Uterus (tissue), 4 donors: Measurements from ENCODE around the gene OR5P2. TPM values are rescaled to one million over a fixed set of nuclear protein-coding genes. Genes with fewer than 3 reads are reported as not detected.
"Not testable (repeated sequence)": the region's sequence is repeated elsewhere in the genome, so short reads cannot be mapped to it uniquely, and the experiment has no call there.

Experiments
- DNase-seq, 2 donors: peaks; one replicate each; pipeline ENCODE4 v3.0.0-alpha.2; 2019 to 2020
- H3K27ac ChIP-seq, 2 donors: fragments of 200-600 bp; sonication (generic); 1 replicate in 1 of 2; 2 replicates in 1 of 2; pipeline ENCODE4 v1.5.1; 2016 to 2018
- H3K27me3 ChIP-seq, 2 donors: fragments of 200-600 bp; sonication (generic); one replicate each; pipeline ENCODE4 v1.5.1; 2018 to 2019; ENCODE audit warnings: control low read depth in 1 of 2
- H3K36me3 ChIP-seq, 2 donors: fragments of 200-600 bp; sonication (generic); one replicate each; pipeline ENCODE4 v1.5.1; 2019; ENCODE audit warnings: control low read depth in 1 of 2
- H3K4me1 ChIP-seq, 2 donors: fragments of 200-600 bp; sonication (generic); one replicate each; pipeline ENCODE4 v1.5.1; 2018 to 2019; ENCODE audit warnings: control low read depth in 1 of 2
- H3K4me3 ChIP-seq, 2 donors: fragments of 200-600 bp; sonication (generic); 1 replicate in 1 of 2; 2 replicates in 1 of 2; pipeline ENCODE4 v1.5.1; 2018 to 2019; ENCODE audit warnings: mild to moderate bottlenecking in 1 of 2
- H3K9me3 ChIP-seq, 2 donors: fragments of 200-600 bp; sonication (generic); one replicate each; pipeline ENCODE4 v1.5.1; 2019; ENCODE audit warnings: control low read depth in 1 of 2
- POLR2A ChIP-seq, 2 donors: fragments of 450-650 bp; IDR thresholded peaks; one replicate each; pipeline ENCODE4 v1.6.1; 2016; ENCODE audit warnings: antibody characterized with exemption in 2 of 2, mild to moderate bottlenecking in 1 of 2, moderate library complexity in 1 of 2
- intact Hi-C: fragments of 100-400 bp; cut with DNase I; formaldehyde crosslinking; loops from one replicate; pipeline ENCODE4 v1.15.1; 2023; ENCODE audit warnings: low total_unique reads
- total RNA-seq, 4 donors: library from RNA; depleted of rRNA in 3 of 4; stranded (reverse); fragments of >200 nt in 3 of 4; gene quantifications; one replicate each; pipeline versions ENCODE4 v1.1.0 to v1.2.4, GENCODE V29; 2014 to 2023
- TF ChIP-seq, protein P1 (sequence below), 4 experiments: fragments of 200-600 bp in 2 of 4; fragments of 450-650 bp in 2 of 4; sonication (generic) in 2 of 4; IDR thresholded peaks; one replicate each; pipeline ENCODE4 v1.5.1; 2016 to 2019; ENCODE audit warnings: antibody characterized with exemption in 4 of 4, mild to moderate bottlenecking in 2 of 4, moderate library complexity in 1 of 4
- donor health status: DM: yes; HTN: yes; CAD: no.

Gene OR5P2
- total RNA-seq, 4 donors from 2014 or later, result not detected

DNA sequence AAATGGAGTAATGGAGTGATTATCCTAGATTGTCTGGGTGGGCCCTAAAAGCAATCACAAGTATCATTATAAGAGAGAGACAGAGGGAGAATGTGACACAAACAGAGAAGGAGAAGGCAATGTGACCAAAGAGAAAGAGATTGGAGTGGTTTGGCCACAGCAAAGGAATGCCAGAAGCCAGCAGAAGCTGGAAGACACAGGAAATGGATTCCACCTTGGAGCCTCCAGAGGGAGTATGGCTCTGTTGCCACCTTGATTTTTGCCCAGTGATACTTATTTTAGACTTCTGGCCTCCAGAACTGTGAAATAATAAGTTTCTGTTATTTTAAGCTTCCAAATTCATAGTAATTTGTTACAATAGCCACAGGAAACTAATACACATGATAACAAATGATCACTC is 36.8 kb upstream of the OR5P2 start:
- no peak for DNase-seq
- intact Hi-C loops, result no loop called here
- Histone ChIP-seq H3K4me1 (no peaks in the 10 kb centered on the region), H3K4me3 (no peak overlapping the region), H3K36me3 (no peaks in the 10 kb centered on the region), H3K27ac (no peak overlapping the region), H3K9me3 (no peaks in the 10 kb centered on the region), H3K27me3 (no peaks in the 10 kb centered on the region)
- no peak for TF ChIP-seq POLR2A (IDR thresholded peaks at IDR 0.05)

DNA sequence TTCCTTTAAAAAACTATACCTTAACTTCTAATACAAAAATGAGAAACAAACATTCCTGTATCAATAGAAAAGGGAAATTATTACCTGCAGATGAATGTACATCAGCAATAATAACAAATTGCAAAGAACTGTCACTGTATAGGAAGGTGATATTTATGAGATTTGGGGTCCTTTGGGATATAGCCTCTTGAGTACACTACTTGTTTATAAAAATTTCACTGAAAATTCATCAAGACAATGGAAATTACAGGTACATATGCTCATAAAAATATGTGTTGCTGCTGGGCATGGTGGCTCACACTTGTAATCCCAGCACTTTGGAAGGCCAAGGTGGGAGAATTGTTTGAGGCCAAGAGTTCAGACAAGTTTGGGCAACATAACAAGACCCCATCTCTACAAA is 34.0 kb upstream of the OR5P2 start, which contains the start of gene OR5P3:
Gene OR5P3 (minus strand): TSS at position 101 of the 400 bp plus-strand sequence.
- DNase-seq, result no peak
- intact Hi-C loops, result no loop called here
- Histone ChIP-seq H3K4me3 (no peak within 1 kb of the TSS), H3K27me3 (no peaks in the 10 kb centered on the region), H3K9me3 (no peaks in the 10 kb centered on the region), H3K27ac (no peak within 1 kb of the TSS), H3K36me3 (no peaks in the 10 kb centered on the region), H3K4me1 (no peaks in the 10 kb centered on the region)
- no peak for TF ChIP-seq POLR2A (IDR thresholded peaks at IDR 0.05)

DNA sequence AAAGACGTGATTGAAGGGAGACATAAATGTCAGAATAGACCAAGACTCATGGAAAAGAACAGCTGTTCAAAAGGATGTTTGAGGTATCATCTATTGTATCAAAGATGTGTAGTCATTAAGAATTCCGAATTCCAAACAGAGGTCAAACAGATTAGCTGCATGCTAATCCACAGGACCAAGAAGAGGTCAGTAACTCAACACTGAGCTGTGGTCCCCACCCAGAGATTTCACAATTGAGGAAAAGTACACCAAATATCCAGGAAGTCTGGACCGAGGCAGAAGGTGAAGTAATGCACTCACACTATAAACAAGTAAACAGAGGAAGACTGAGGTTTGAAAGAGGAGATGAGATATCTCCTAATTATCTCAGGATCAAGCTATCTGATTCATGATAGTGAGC is 29.6 kb upstream of the OR5P2 start:
- no peak for DNase-seq
- intact Hi-C loops, result no loop called here
- H3K4me1 ChIP-seq, result no peaks in the 10 kb centered on the region
- H3K36me3 ChIP-seq, result no peaks in the 10 kb centered on the region
- H3K9me3 ChIP-seq, result no peaks in the 10 kb centered on the region
- no peak overlapping the region for H3K4me3 ChIP-seq
- no peak overlapping the region for H3K27ac ChIP-seq
- H3K27me3 ChIP-seq, result no peaks in the 10 kb centered on the region
- no peak for TF ChIP-seq POLR2A (IDR thresholded peaks at IDR 0.05)
- TF ChIP-seq, protein P1, sequence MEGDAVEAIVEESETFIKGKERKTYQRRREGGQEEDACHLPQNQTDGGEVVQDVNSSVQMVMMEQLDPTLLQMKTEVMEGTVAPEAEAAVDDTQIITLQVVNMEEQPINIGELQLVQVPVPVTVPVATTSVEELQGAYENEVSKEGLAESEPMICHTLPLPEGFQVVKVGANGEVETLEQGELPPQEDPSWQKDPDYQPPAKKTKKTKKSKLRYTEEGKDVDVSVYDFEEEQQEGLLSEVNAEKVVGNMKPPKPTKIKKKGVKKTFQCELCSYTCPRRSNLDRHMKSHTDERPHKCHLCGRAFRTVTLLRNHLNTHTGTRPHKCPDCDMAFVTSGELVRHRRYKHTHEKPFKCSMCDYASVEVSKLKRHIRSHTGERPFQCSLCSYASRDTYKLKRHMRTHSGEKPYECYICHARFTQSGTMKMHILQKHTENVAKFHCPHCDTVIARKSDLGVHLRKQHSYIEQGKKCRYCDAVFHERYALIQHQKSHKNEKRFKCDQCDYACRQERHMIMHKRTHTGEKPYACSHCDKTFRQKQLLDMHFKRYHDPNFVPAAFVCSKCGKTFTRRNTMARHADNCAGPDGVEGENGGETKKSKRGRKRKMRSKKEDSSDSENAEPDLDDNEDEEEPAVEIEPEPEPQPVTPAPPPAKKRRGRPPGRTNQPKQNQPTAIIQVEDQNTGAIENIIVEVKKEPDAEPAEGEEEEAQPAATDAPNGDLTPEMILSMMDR (IDR thresholded peaks at IDR 0.05), result no peak

DNA sequence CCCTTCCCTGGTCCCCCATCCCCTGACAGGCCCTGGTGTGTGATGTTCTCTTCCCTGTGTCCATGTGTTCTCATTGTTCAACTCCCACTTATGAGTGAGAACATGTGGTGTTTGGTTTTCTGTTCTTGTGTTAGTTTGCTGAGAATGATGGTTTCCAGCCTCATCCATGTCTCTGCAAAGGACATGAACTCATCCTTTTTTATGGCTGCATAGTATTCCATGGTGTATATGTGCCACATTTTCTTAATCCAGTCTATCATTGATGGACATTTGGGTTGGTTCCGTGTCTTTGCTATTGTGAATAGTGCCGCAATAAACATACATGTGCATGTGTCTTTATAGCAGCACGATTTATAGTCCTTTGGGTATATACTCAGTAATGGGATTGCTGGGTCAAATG is 23.7 kb upstream of the OR5P2 start:
- H3K27me3 ChIP-seq, H3K4me3 ChIP-seq: not testable (repeated sequence)

DNA sequence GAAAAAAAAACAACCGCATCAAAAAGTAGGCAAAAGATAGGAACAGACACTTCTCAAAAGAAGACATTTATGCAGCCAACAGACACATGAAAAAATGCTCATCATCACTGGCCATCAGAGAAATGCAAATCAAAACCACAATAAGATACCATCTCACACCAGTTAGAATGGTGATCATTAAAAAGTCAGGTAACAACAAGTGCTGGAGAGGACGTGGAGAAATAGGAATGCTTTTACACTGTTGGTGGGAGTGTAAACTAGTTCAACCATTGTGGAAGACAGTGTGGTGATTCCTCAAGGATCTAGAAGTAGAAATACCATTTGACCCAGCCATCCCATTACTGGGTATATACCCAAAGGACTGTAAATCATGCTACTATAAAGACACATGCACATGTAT is 18.2 kb upstream of the OR5P2 start:
- DNase-seq, H3K27me3 ChIP-seq, H3K4me1 ChIP-seq, H3K36me3 ChIP-seq, H3K27ac ChIP-seq, H3K4me3 ChIP-seq, H3K9me3 ChIP-seq, intact Hi-C loops: not testable (repeated sequence)

More for the DNA sequence above, 23.7 kb upstream of the OR5P2 start:
- intact Hi-C loops, H3K27ac ChIP-seq, DNase-seq, H3K4me1 ChIP-seq, H3K9me3 ChIP-seq, H3K36me3 ChIP-seq: not testable (repeated sequence)

DNA sequence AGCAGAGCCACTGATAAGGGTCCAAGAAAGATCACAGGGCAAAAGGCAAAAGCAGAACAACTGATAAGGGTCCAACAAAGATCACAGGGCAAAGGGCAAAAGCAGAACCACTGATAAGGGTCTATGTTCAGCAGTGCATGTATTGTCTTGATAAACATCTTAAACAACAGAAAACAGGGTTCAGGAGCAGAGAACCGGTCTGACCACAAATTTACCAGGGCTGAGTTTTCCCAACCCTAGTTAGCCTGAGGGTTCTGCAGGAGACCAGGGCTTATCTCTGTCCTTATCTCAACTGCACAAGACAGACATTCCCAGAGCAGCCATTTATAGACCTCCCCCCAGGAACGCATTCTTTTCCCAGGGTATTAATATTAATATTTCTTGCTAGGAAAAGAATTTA is 13.6 kb upstream of the OR5P2 start:
- H3K36me3 ChIP-seq, H3K4me1 ChIP-seq, H3K27ac ChIP-seq, DNase-seq, H3K27me3 ChIP-seq, intact Hi-C loops, H3K4me3 ChIP-seq, H3K9me3 ChIP-seq: not testable (repeated sequence)

DNA sequence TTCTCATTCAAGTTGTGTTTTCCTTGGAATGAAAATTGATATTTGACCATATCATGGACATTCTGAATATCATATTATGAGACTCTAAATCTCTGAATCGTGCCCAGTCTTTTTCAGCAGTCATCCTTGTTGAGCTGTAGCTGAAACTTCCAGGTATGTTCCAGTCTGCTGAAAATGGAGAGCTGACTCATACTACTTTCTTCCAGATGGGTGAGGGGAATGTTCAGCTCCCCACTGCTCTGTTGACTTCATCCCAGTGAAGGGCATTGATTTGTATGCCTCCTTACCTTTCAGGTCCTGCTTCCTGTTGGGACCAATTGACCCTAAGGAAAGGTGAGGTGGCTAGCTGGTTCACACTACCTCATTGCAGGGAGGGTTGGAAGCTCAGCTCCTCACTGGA is 3.5 kb downstream of the OR5P2 start:
- no peak for TF ChIP-seq POLR2A (IDR thresholded peaks at IDR 0.05)
- TF ChIP-seq, protein P1 (IDR thresholded peaks at IDR 0.05), result no peak
- intact Hi-C loops, result no loop called here
- no peak for DNase-seq
- Histone ChIP-seq H3K27me3 (no peaks in the 10 kb centered on the region), H3K36me3 (no peaks in the 10 kb centered on the region), H3K4me1 (no peaks in the 10 kb centered on the region), H3K27ac (no peak overlapping the region), H3K4me3 (no peak overlapping the region), H3K9me3 (no peaks in the 10 kb centered on the region)

DNA sequence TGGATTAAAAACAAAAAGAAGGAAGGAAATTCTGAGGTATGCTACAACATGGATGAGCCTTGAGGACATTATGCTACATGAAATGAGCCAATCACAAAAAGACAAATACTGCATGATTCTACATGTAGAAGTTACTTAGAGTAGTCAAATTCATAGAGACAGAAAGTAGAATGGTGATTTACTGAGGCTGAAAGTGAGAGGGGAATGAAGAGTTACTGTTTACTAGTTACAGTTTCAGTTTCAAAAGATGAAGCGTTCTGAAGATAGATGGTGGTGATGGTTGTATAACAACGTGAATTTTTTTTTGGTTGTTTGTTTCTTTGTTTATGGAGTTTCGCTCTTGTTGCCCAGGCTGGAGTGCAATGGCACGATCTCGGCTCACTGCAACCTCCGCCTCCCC is 9.5 kb downstream of the OR5P2 start:
- Histone ChIP-seq H3K4me3 (no peak overlapping the region), H3K9me3 (no peaks in the 10 kb centered on the region), H3K4me1 (no peaks in the 10 kb centered on the region), H3K27me3 (no peaks in the 10 kb centered on the region), H3K27ac (no peak overlapping the region), H3K36me3 (no peaks in the 10 kb centered on the region)
- DNase-seq, result no peak
- intact Hi-C loops, result no loop called here
- TF ChIP-seq, protein P1 (IDR thresholded peaks at IDR 0.05), result no peak
- no peak for TF ChIP-seq POLR2A (IDR thresholded peaks at IDR 0.05)
